IgD-negative memory B cell (primary cell): ENCODE measurements around the gene MEI1. TPM values are rescaled to one million over a fixed set of nuclear protein-coding genes. Genes with fewer than 3 reads are reported as not detected.

ENCODE experiments used
- H3K27ac Mint-ChIP-seq, 3 donors: one replicate each; pipeline ENCODE4 v1.8.0; 2020 to 2022; ENCODE audit warnings: mild to moderate bottlenecking in 3 of 3, mixed read lengths in 3 of 3, moderate library complexity in 1 of 3
- H3K27me3 Mint-ChIP-seq: one replicate; pipeline ENCODE4 v1.8.0; 2021; ENCODE audit warnings: mixed read lengths
- H3K36me3 Mint-ChIP-seq: one replicate; pipeline ENCODE4 v1.8.0; 2020; ENCODE audit warnings: mild to moderate bottlenecking, mixed read lengths
- H3K4me1 Mint-ChIP-seq, 3 donors: one replicate each; pipeline ENCODE4 v1.8.0; 2020 to 2022; ENCODE audit warnings: mixed read lengths in 3 of 3, mild to moderate bottlenecking in 1 of 3
- H3K4me3 Mint-ChIP-seq, 4 donors: one replicate each; pipeline ENCODE4 v1.8.0; 2020 to 2022; ENCODE audit warnings: mild to moderate bottlenecking in 4 of 4, mixed read lengths in 4 of 4, moderate library complexity in 3 of 4
- H3K9me3 Mint-ChIP-seq, 3 donors: one replicate each; pipeline ENCODE4 v1.8.0; 2020 to 2021; ENCODE audit warnings: mixed read lengths in 3 of 3, mild to moderate bottlenecking in 1 of 3
- polyA plus RNA-seq: library from polyadenylated mRNA; unstranded; fragments of 300-500 nt; fragmentation: Illumina TruSeq; gene quantifications from one replicate; pipeline ENCODE4 v1.2.3, GENCODE V29; 2021

MEI1 gene
- polyA plus RNA-seq, 1 donor from 2014 or later: 105 TPM

GRCh38 chr22:41752011-41752970 lies 53.0 kb downstream of the MEI1 start:
- peaks cover 3% of the 10 kb centered on the region for H3K27me3 Mint-ChIP-seq
- peak overlapping the region in 2 of 3 donors; percentile 51 to 73 for H3K27ac Mint-ChIP-seq
- H3K9me3 Mint-ChIP-seq: no peaks in the 10 kb centered on the region
- H3K36me3 Mint-ChIP-seq: peaks cover 2% of the 10 kb centered on the region
- peaks cover 14 to 28% (median 25%) of the 10 kb centered on the region in 3 donors for H3K4me1 Mint-ChIP-seq
- peak overlapping the region in 2 of 4 donors; percentile 30 to 58 for H3K4me3 Mint-ChIP-seq

- no peak overlapping the region for H3K27ac Mint-ChIP-seq
- no peaks in the 10 kb centered on the region for H3K9me3 Mint-ChIP-seq
- peaks cover 2% of the 10 kb centered on the region for H3K36me3 Mint-ChIP-seq
- H3K4me3 Mint-ChIP-seq: peak overlapping the region in 1 of 4 donors; percentile 43
- H3K4me1 Mint-ChIP-seq: peaks cover 9 to 21% (median 19%) of the 10 kb centered on the region in 3 donors
- H3K27me3 Mint-ChIP-seq: peaks cover 3% of the 10 kb centered on the region
These were observed 54.7 kb downstream of the MEI1 start for GRCh38 chr22:41753984-41754383.

GRCh38 chr22:41757502-41757901 lies 58.2 kb downstream of the MEI1 start:
- H3K27ac Mint-ChIP-seq: no peak overlapping the region

GRCh38 chr22:41758231-41758630 lies 58.9 kb downstream of the MEI1 start:
- Mint-ChIP-seq H3K4me1 (peaks cover 0 to 14% (median 11%) of the 10 kb centered on the region in 3 donors), H3K36me3 (peaks cover 3% of the 10 kb centered on the region), H3K27ac (peak overlapping the region in 1 of 3 donors; percentile 32), H3K4me3 (no peak overlapping the region), H3K27me3 (peaks cover 3% of the 10 kb centered on the region), H3K9me3 (no peaks in the 10 kb centered on the region)

More at GRCh38 chr22:41757502-41757901, 58.2 kb downstream of the MEI1 start:
- Mint-ChIP-seq H3K4me1 (peaks cover 0 to 11% (median 9%) of the 10 kb centered on the region in 3 donors), H3K27me3 (peaks cover 3% of the 10 kb centered on the region), H3K36me3 (peaks cover 2% of the 10 kb centered on the region), H3K4me3 (no peak overlapping the region), H3K9me3 (no peaks in the 10 kb centered on the region)

GRCh38 chr22:41762980-41763779 lies 63.9 kb downstream of the MEI1 start:
- Mint-ChIP-seq H3K27me3 (no peaks in the 10 kb centered on the region), H3K4me3 (no peak overlapping the region), H3K27ac (peak overlapping the region in 1 of 3 donors; percentile 12), H3K36me3 (peaks cover 3% of the 10 kb centered on the region), H3K9me3 (no peaks in the 10 kb centered on the region), H3K4me1 (peaks cover 0 to 5% (median 5%) of the 10 kb centered on the region in 3 donors)

- H3K9me3 Mint-ChIP-seq: no peaks in the 10 kb centered on the region
- H3K4me1 Mint-ChIP-seq: peaks cover 0 to 5% (median 5%) of the 10 kb centered on the region in 3 donors
- H3K27ac Mint-ChIP-seq: no peak overlapping the region
- H3K27me3 Mint-ChIP-seq: no peaks in the 10 kb centered on the region
- no peak overlapping the region for H3K4me3 Mint-ChIP-seq
- peaks cover 3% of the 10 kb centered on the region for H3K36me3 Mint-ChIP-seq
These were observed 67.2 kb downstream of the MEI1 start for GRCh38 chr22:41766476-41766875.

GRCh38 chr22:41768430-41768829 lies 69.1 kb downstream of the MEI1 start:
- Mint-ChIP-seq H3K27ac (no peak overlapping the region), H3K9me3 (no peaks in the 10 kb centered on the region), H3K4me3 (no peak overlapping the region), H3K4me1 (no peaks in the 10 kb centered on the region), H3K36me3 (no peaks in the 10 kb centered on the region), H3K27me3 (no peaks in the 10 kb centered on the region)

GRCh38 chr22:41770715-41771468 lies 71.6 kb downstream of the MEI1 start:
- Mint-ChIP-seq H3K36me3 (no peaks in the 10 kb centered on the region), H3K9me3 (no peaks in the 10 kb centered on the region), H3K27me3 (no peaks in the 10 kb centered on the region), H3K4me3 (no peak overlapping the region), H3K4me1 (no peaks in the 10 kb centered on the region), H3K27ac (no peak overlapping the region)

GRCh38 chr22:41772198-41772597 lies 72.9 kb downstream of the MEI1 start:
- Mint-ChIP-seq H3K36me3 (no peaks in the 10 kb centered on the region), H3K27me3 (no peaks in the 10 kb centered on the region), H3K4me1 (no peaks in the 10 kb centered on the region)

GRCh38 chr22:41772645-41773044 lies 73.3 kb downstream of the MEI1 start:
- no peaks in the 10 kb centered on the region for H3K9me3 Mint-ChIP-seq
- H3K4me3 Mint-ChIP-seq: peak overlapping the region in 1 of 4 donors; percentile 3
- H3K27ac Mint-ChIP-seq: no peak overlapping the region
- H3K36me3 Mint-ChIP-seq: no peaks in the 10 kb centered on the region
- H3K27me3 Mint-ChIP-seq: no peaks in the 10 kb centered on the region
- H3K4me1 Mint-ChIP-seq: no peaks in the 10 kb centered on the region

More at GRCh38 chr22:41772198-41772597, 72.9 kb downstream of the MEI1 start:
- H3K4me3 Mint-ChIP-seq: no peak overlapping the region
- H3K9me3 Mint-ChIP-seq: no peaks in the 10 kb centered on the region
- no peak overlapping the region for H3K27ac Mint-ChIP-seq

- Mint-ChIP-seq H3K36me3 (no peaks in the 10 kb centered on the region), H3K27me3 (no peaks in the 10 kb centered on the region), H3K27ac (no peak overlapping the region), H3K4me1 (peaks cover 3 to 4% (median 4%) of the 10 kb centered on the region in 3 donors), H3K4me3 (no peak overlapping the region), H3K9me3 (no peaks in the 10 kb centered on the region)
These were observed 76.0 kb downstream of the MEI1 start for GRCh38 chr22:41775338-41775737.

GRCh38 chr22:41775976-41776375 lies 76.7 kb downstream of the MEI1 start:
- Mint-ChIP-seq H3K36me3 (no peaks in the 10 kb centered on the region), H3K27me3 (no peaks in the 10 kb centered on the region), H3K9me3 (no peaks in the 10 kb centered on the region), H3K4me1 (peaks cover 7 to 8% (median 8%) of the 10 kb centered on the region in 3 donors), H3K4me3 (no peak overlapping the region), H3K27ac (peak overlapping the region in 1 of 3 donors; percentile 61)

- Mint-ChIP-seq H3K27me3 (no peaks in the 10 kb centered on the region), H3K9me3 (no peaks in the 10 kb centered on the region), H3K36me3 (no peaks in the 10 kb centered on the region), H3K4me1 (peaks cover 9 to 11% (median 11%) of the 10 kb centered on the region in 3 donors), H3K27ac (peak overlapping the region in 1 of 3 donors; percentile 61), H3K4me3 (no peak overlapping the region)
These were observed 77.1 kb downstream of the MEI1 start for GRCh38 chr22:41776381-41776780.

GRCh38 chr22:41777749-41778425 lies 78.6 kb downstream of the MEI1 start:
- H3K4me1 Mint-ChIP-seq: peaks cover 17 to 24% (median 21%) of the 10 kb centered on the region in 3 donors
- H3K36me3 Mint-ChIP-seq: no peaks in the 10 kb centered on the region
- H3K27me3 Mint-ChIP-seq: no peaks in the 10 kb centered on the region
- no peak overlapping the region for H3K27ac Mint-ChIP-seq
- H3K9me3 Mint-ChIP-seq: no peaks in the 10 kb centered on the region
- no peak overlapping the region for H3K4me3 Mint-ChIP-seq
